Activated T-helper 1 cell treated with anti-CD3 and anti-CD28 coated beads, Interleukin-12 subunit alpha, Interleukin-12 subunit beta, Interleukin-2, Interleukin-4 antibody, amounts not matched to agents 30 ng/mL and 10 ng/mL and 1 ng/mL, durations not matched to agents 14 hours and 24 hours and 36 hours (primary cell): ENCODE measurements around the gene TADA3. TPM values are rescaled to one million over a fixed set of nuclear protein-coding genes. Genes with fewer than 3 reads are reported as not detected.
A peak's percentile ranks its signal among the peaks of the same experiment; 100 is the strongest.

Source experiments
- DNase-seq: peaks from one replicate; pipeline ENCODE4 v3.0.0; 2021; ENCODE audit warnings: low spot score
- H3K27ac Mint-ChIP-seq: one replicate; pipeline ENCODE4 v1.8.0; 2021; ENCODE audit warnings: mild to moderate bottlenecking, mixed read lengths
- H3K27me3 Mint-ChIP-seq: one replicate; pipeline ENCODE4 v1.8.0; 2022; ENCODE audit warnings: mild to moderate bottlenecking, moderate library complexity, mixed read lengths; ENCODE audit not compliant: insufficient read depth
- H3K36me3 Mint-ChIP-seq: one replicate; pipeline ENCODE4 v1.8.0; 2021; ENCODE audit warnings: low read depth, mixed read lengths
- H3K4me1 Mint-ChIP-seq: one replicate; pipeline ENCODE4 v1.8.0; 2021; ENCODE audit warnings: low read depth, mixed read lengths
- H3K4me3 Mint-ChIP-seq: one replicate; pipeline ENCODE4 v1.8.0; 2021; ENCODE audit warnings: mild to moderate bottlenecking, moderate library complexity, mixed read lengths
- H3K9me3 Mint-ChIP-seq: one replicate; pipeline ENCODE4 v1.8.0; 2021; ENCODE audit warnings: mixed read lengths
- intact Hi-C: fragments of 100-400 bp; cut with micrococcal nuclease; formaldehyde crosslinking; loops from one replicate; pipeline ENCODE4 v1.15.1; 2024
- total RNA-seq: library from RNA; stranded (reverse); gene quantifications from 2 replicates; pipeline ENCODE4 v1.2.3, GENCODE V29; 2022

The TADA3 gene
- total RNA-seq, 1 donor from 2014 or later, result 63.4 TPM

DNA sequence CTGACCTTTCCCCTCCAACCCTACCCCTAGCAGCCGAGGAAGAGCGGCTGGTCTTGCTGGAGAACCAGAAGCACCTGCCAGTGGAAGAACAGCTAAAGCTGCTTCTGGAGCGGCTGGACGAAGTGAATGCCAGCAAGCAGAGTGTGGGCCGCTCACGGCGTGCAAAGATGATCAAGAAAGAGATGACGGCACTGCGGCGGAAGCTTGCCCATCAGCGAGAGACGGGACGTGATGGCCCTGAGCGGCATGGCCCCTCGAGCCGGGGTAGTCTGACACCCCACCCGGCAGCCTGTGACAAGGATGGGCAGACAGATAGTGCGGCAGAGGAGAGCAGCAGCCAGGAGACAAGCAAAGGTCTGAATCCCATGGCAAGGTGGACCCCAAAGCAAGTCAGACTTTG, 48.7 kb downstream of the TADA3 start:
- H3K4me3 Mint-ChIP-seq, result no peak overlapping the region
- no peaks in the 10 kb centered on the region for H3K27me3 Mint-ChIP-seq
- no peak overlapping the region for H3K27ac Mint-ChIP-seq
- DNase-seq, result no peak
- peaks cover 66% of the 10 kb centered on the region for H3K36me3 Mint-ChIP-seq
- intact Hi-C loops, result no loop called here
- no peaks in the 10 kb centered on the region for H3K9me3 Mint-ChIP-seq
- peaks cover 14% of the 10 kb centered on the region for H3K4me1 Mint-ChIP-seq

DNA sequence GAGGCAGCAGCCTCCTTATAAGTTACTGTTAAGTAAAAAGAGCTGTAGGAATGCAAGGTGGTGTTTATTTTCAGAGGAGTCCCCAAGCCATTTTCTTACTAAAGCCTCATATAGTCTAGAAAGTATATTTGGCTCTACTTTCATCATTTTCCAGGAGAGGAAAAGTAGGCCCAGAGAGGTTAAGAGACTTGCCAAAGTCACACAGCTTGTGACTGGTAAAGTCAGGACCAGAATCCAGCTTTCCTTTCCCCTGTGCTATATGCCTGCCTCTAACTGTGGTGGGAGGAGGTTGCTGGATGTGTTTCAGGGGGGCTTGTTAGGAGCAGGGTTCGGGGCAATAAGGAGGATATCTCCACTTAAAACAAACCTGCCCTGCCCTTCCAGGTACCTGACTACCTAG, 49.7 kb downstream of the TADA3 start:
- Mint-ChIP-seq H3K27ac (no peak overlapping the region), H3K4me1 (peaks cover 14% of the 10 kb centered on the region), H3K9me3 (no peaks in the 10 kb centered on the region), H3K4me3 (no peak overlapping the region), H3K36me3 (peaks cover 61% of the 10 kb centered on the region), H3K27me3 (no peaks in the 10 kb centered on the region)
- no peak for DNase-seq
- intact Hi-C loops, result no loop called here

DNA sequence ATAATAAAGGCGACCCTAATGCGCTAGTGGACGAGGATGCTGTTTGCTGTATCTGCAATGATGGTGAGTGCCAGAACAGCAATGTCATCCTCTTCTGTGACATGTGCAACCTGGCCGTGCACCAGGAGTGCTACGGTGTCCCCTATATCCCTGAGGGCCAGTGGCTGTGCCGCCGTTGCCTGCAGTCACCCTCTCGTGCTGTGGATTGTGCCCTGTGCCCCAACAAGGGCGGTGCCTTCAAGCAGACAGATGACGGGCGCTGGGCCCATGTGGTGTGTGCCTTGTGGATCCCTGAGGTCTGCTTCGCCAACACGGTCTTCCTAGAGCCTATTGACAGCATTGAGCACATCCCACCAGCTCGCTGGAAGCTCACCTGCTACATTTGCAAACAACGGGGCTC, 53.1 kb downstream of the TADA3 start:
- H3K9me3 Mint-ChIP-seq, result no peaks in the 10 kb centered on the region
- peaks cover 59% of the 10 kb centered on the region for H3K36me3 Mint-ChIP-seq

DNA sequence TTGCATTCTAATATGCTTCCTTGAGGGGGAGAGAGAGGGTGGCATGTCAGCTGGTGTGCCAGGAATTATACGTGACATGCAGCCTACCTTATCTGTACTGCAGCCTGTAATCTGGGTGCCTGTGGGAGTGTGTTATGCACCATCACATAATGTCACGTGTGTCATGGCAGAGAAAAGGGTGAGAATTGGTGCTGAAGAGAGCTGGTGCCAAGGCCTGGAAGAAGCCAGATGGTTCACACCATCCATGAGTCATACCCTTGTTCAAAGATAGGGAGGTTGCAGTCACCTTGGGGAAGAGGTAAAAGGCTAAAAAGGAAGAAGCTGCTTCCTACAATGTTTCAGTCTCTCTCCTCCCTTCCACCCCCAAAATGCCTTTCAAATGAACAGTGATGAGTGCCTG, 55.4 kb downstream of the TADA3 start:
- H3K4me3 Mint-ChIP-seq, result no peak overlapping the region
- H3K4me1 Mint-ChIP-seq, result peaks cover 46% of the 10 kb centered on the region
- H3K36me3 Mint-ChIP-seq, result peaks cover 60% of the 10 kb centered on the region

More for the DNA sequence above, 53.1 kb downstream of the TADA3 start:
- Mint-ChIP-seq H3K4me3 (no peak overlapping the region), H3K27me3 (no peaks in the 10 kb centered on the region), H3K27ac (no peak overlapping the region), H3K4me1 (peaks cover 26% of the 10 kb centered on the region)
- DNase-seq, result no peak
- intact Hi-C loops, result no loop called here

DNA sequence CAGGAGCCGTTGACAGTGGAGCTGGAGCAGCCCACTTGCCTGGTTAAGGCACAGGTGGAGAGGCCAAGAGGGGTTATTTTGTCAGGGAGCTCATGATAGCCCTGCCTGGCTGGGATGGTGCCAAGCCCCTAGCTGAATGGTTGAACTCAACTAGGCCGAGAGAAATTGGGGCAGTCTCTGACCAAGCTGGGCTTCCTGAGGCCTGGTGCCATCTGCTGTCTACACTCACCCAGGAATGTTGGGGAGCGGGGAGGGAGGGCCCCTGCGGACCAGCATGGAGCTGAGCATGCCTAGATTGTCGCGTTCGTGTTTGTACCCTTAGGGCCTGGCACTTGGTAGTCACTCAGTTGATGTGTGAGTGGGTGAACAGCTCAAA, 59.5 kb downstream of the TADA3 start:
- no peak for DNase-seq
- Mint-ChIP-seq H3K9me3 (no peaks in the 10 kb centered on the region), H3K36me3 (peaks cover 36% of the 10 kb centered on the region), H3K27ac (peak overlapping the region; percentile 85), H3K4me3 (peak overlapping the region; percentile 96), H3K27me3 (no peaks in the 10 kb centered on the region), H3K4me1 (peaks cover 55% of the 10 kb centered on the region)
- intact Hi-C loops, result no loop called here

More for the DNA sequence above, 55.4 kb downstream of the TADA3 start:
- no peaks in the 10 kb centered on the region for H3K9me3 Mint-ChIP-seq
- intact Hi-C loops, result no loop called here
- DNase-seq, result no peak
- H3K27me3 Mint-ChIP-seq, result no peaks in the 10 kb centered on the region
- H3K27ac Mint-ChIP-seq, result no peak overlapping the region

DNA sequence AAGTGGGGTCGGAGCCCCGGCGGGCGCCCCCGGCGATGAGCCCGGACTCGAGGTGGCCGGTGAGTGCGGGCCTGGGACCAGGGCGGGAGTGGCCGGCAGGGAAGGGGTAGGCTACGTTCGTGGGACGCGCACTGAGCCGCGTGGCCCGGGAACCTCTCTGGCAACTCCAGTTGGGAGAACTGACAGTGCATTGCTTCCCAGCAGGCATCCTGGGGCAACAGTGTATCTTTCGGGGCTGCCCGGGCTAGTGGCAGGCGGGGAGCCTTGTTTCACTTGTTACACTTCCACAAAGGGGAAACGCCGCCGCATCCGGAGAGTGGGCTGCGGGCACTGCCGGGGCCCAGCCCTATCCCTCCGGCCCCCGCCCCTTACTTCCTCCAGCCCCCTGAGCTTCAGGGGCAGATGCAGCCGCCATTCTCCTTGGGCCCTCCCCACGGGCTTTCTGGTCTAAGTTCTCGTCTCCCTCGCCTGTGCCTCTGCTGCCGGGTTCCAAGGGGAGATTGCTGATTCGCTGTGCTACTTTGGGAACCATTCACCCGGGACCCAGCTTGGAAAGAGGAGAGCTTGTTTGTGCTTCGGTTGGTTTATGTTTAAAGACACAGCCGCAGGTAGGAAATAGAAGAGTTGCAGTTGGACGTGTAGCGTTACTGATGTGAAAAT, 60.1 kb downstream of the TADA3 start:
- H3K27ac Mint-ChIP-seq, result peak overlapping the region; percentile 85

DNA sequence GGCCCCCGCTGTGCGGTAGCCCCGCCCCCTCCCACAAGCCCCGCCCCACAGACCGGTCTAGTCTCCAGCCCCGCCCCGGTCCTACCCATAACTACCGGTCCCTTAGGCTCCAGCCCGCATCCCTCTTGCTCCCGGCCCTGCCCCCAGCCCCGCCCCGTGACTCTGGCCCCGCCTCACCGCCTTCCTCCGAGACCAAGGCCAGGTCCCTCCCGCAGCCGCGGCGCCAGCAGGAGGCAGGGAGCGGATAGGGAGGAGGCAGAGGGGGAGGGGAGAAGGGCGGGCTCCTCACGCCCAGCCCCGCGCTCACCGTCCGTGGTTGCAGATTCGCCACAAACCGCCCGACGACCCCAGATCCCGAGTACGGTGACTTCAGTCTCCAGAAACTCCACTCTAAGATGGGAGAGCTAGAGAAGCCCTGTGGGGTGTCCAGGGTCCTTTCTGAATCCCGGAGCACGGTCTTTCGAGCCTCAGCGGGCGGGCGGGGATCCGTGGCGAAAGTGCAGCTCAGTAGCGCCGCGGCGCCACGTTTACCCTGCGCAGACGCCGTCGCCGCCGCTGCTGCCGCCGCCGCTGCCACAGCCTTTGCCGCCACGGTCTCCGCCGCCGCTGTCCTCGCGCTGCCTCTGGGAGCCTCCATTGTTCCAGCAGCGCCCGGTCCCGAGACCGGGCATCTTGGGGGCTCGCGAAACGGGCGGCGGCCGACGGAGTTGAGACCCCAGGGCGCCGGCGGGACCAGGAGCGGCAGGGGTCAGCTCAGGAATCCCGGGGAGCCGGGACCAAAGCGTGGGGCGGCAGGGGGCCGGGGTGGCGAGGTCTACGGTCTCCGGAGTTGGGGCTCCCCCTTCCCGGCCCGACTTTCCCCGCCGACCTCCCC, 60.8 kb downstream of the TADA3 start, which contains the start of gene BRPF1:
TSS of gene BRPF1 (plus strand) at position 530 of the 874 bp plus-strand sequence. CDS start 2,406 bp downstream, outside the sequence.
- Mint-ChIP-seq H3K36me3 (peaks cover 30% of the 10 kb centered on the region), H3K4me3 (peak within 1 kb of the TSS; percentile 96), H3K27me3 (no peaks in the 10 kb centered on the region), H3K27ac (peak within 1 kb of the TSS; percentile 94), H3K4me1 (peaks cover 58% of the 10 kb centered on the region), H3K9me3 (no peaks in the 10 kb centered on the region)
- peak; percentile 96 for DNase-seq
- intact Hi-C loops, result loop anchor here (1.0 to 2.0 kb wide), 14 partner anchors 18 to 768 kb away; partner anchors contain the start of genes BRK1, EMC3, JAGN1 and MTMR14

More for the DNA sequence above, 60.1 kb downstream of the TADA3 start:
- intact Hi-C loops, result no loop called here
- H3K36me3 Mint-ChIP-seq, result peaks cover 36% of the 10 kb centered on the region
- peaks cover 58% of the 10 kb centered on the region for H3K4me1 Mint-ChIP-seq
- peak; percentile 36 for DNase-seq
- H3K4me3 Mint-ChIP-seq, result peak overlapping the region; percentile 96
- H3K9me3 Mint-ChIP-seq, result no peaks in the 10 kb centered on the region
- no peaks in the 10 kb centered on the region for H3K27me3 Mint-ChIP-seq

DNA sequence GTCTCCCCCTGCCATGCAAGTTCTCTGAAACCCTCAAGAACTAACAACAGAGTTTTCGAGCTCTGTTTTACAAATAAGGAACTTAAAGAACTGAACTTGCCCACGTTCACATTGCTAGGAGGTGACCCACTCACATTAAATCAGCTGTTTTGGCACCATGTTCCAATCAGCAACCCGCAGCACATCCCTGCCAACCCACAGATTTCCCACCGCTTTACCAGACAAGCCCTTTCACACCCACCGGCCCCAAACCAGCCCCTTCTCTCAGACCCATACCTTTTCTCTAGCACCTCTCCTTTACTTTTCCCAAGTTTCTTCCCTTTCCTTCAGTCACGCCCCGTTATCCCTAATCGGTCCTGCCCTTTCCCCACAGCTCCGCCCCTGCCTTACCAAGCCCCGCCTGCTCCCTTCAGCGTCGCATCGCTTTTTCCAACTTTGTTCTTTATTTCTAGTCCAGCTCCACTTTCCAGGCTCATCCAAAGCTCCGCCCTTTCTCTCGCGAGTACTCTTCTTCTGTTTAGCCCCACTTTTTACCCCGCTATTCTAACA, 61.5 kb downstream of the TADA3 start:
- Mint-ChIP-seq H3K36me3 (peaks cover 27% of the 10 kb centered on the region), H3K27me3 (no peaks in the 10 kb centered on the region), H3K9me3 (no peaks in the 10 kb centered on the region), H3K27ac (peak overlapping the region; percentile 94), H3K4me3 (peak overlapping the region; percentile 86), H3K4me1 (peaks cover 55% of the 10 kb centered on the region)
- intact Hi-C loops, result loop anchor here (1.0 to 2.0 kb wide), 14 partner anchors 19 to 767 kb away; partner anchors contain the start of genes BRK1, EMC3, JAGN1 and MTMR14
- no peak for DNase-seq

Other genes starting within 250 kb of the TADA3 start
- not detected in 2 replicates for gene LHFPL4, start 238.7 kb downstream of the TADA3 start, total RNA-seq
- gene MTMR14, start 143.0 kb downstream of the TADA3 start, total RNA-seq, result 42.9 and 46.9 TPM in 2 replicates
- 0.93 TPM in 1 of 2 replicates, not detected in the other for gene CPNE9, start 88.6 kb downstream of the TADA3 start, total RNA-seq
- 44.6 and 45.9 TPM in 2 replicates for gene BRPF1, start 60.7 kb downstream of the TADA3 start, total RNA-seq
- 40.2 and 40.6 TPM in 2 replicates for gene OGG1, start 42.5 kb downstream of the TADA3 start, total RNA-seq
- gene CAMK1, start 22.5 kb downstream of the TADA3 start, total RNA-seq, result 55.0 and 57.8 TPM in 2 replicates
- 268 and 273 TPM in 2 replicates for gene ARPC4, start 609 bp upstream of the TADA3 start, total RNA-seq
- 26.5 and 33.6 TPM in 2 replicates for gene TTLL3, start 17.8 kb upstream of the TADA3 start, total RNA-seq
- gene RPUSD3, start 51.5 kb upstream of the TADA3 start, total RNA-seq, result 79.2 and 79.5 TPM in 2 replicates
- gene CIDEC, start 87.8 kb upstream of the TADA3 start, total RNA-seq, result not detected in 2 replicates
- gene JAGN1, start 98.1 kb upstream of the TADA3 start, total RNA-seq, result 42.4 and 46.3 TPM in 2 replicates
- gene IL17RE, start 110.4 kb upstream of the TADA3 start, total RNA-seq, result 3.2 and 3.5 TPM in 2 replicates
- gene IL17RC, start 124.6 kb upstream of the TADA3 start, total RNA-seq, result 0.64 and 0.83 TPM in 2 replicates
- gene CRELD1, start 141.4 kb upstream of the TADA3 start, total RNA-seq, result 18.7 and 20.6 TPM in 2 replicates
- 16.4 and 16.8 TPM in 2 replicates for gene PRRT3, start 159.9 kb upstream of the TADA3 start, total RNA-seq
- 38.8 and 43.1 TPM in 2 replicates for gene EMC3, start 194.4 kb upstream of the TADA3 start, total RNA-seq
- gene FANCD2, start 234.0 kb upstream of the TADA3 start, total RNA-seq, result 63.4 and 64.2 TPM in 2 replicates